ENCODE measurements around the gene SRP68. TPM values are rescaled to one million over a fixed set of nuclear protein-coding genes. Genes with fewer than 3 reads are reported as not detected.

SRP68 gene
- total RNA-seq, 1 donor from 2014 or later, result 74.3 TPM

DNA sequence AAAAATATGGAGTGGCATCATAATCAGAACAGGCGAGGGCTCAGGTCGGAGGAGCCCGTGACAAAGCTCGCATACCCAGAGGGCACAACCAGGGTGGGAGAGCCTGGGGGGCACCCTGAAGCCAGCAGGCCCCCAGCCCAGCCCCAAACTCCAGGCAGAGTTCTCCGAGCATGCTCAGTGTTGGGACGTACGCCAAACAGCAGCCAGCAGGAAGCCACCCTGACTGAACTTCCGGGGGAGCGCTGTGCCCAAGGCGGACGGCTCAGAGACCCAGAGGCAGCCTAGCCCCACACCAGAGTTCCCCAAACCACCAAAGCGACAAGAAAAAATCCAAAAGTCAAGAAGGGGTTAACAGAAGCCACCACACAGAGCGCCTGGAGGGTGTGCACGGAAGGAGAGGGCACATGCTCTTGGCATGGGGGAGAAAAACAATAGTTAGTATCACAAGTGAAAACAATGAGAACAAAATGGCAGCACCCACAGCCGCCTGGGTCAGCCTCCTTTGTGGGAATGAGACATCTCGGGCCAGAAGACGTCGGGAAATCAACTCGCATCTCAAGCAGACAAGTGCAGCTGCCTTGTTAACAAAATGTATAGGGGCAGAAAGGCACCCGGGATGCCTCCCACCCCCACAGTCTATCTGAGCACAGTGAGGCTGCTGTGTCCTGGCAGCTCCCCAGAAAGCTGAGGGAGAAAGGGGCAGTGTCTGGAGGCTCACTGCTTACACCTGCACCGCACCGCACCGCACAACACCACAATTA lies 19.4 kb upstream of the SRP68 start:
- DNase-seq (ENCODE audit: low read depth) (no peak), FAIRE-seq (no peak)
- peaks cover 17% of the 10 kb centered on the region for H3K36me3 Mint-ChIP-seq (ENCODE audit: low read depth, unreplicated experiment)
- no peak for TF ChIP-seq EZH2 (IDR thresholded peaks at IDR 0.05; ENCODE audit: insufficient read depth, low read length)
- TF ChIP-seq, protein P1, sequence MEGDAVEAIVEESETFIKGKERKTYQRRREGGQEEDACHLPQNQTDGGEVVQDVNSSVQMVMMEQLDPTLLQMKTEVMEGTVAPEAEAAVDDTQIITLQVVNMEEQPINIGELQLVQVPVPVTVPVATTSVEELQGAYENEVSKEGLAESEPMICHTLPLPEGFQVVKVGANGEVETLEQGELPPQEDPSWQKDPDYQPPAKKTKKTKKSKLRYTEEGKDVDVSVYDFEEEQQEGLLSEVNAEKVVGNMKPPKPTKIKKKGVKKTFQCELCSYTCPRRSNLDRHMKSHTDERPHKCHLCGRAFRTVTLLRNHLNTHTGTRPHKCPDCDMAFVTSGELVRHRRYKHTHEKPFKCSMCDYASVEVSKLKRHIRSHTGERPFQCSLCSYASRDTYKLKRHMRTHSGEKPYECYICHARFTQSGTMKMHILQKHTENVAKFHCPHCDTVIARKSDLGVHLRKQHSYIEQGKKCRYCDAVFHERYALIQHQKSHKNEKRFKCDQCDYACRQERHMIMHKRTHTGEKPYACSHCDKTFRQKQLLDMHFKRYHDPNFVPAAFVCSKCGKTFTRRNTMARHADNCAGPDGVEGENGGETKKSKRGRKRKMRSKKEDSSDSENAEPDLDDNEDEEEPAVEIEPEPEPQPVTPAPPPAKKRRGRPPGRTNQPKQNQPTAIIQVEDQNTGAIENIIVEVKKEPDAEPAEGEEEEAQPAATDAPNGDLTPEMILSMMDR (IDR thresholded peaks at IDR 0.05; ENCODE audit: insufficient read depth, low read depth, low read length), result no peak
- H3K9me3 Mint-ChIP-seq (ENCODE audit: unreplicated experiment), result no peaks in the 10 kb centered on the region
- H3K4me1 ChIP-seq (ENCODE audit: insufficient read depth, low read length), result no peaks in the 10 kb centered on the region
- H3K4me1 Mint-ChIP-seq (ENCODE audit: low read depth, unreplicated experiment), result no peaks in the 10 kb centered on the region
- H3K27me3 ChIP-seq (ENCODE audit: insufficient read depth, low read length), result no peaks in the 10 kb centered on the region
- H3K9me3 ChIP-seq (ENCODE audit: insufficient read depth, low read depth, low read length), result no peaks in the 10 kb centered on the region
- H3K27me3 Mint-ChIP-seq (ENCODE audit: low read depth, unreplicated experiment), result no peaks in the 10 kb centered on the region
- no peak overlapping the region for H3K27ac ChIP-seq (ENCODE audit: low read depth, low read length)
- no peak overlapping the region for H2AFZ ChIP-seq (ENCODE audit: low read depth, low read length)
- H3K36me3 ChIP-seq (ENCODE audit: insufficient read depth, low read length), result peaks cover 27% of the 10 kb centered on the region
- no peak overlapping the region for H3K4me3 Mint-ChIP-seq (ENCODE audit: unreplicated experiment)
- no peak overlapping the region for H3K4me3 ChIP-seq (ENCODE audit: insufficient read depth, low read depth, low read length)
- H3K4me2 ChIP-seq (ENCODE audit: low read length), result no peak overlapping the region
- H3K79me2 ChIP-seq (ENCODE audit: insufficient read depth, low read length), result no peaks in the 10 kb centered on the region
- H4K20me1 ChIP-seq (ENCODE audit: insufficient read depth, low read length), result peaks cover 43% of the 10 kb centered on the region
- no peak overlapping the region for H3K9ac ChIP-seq (ENCODE audit: low read length)
- no peak overlapping the region for H3K27ac Mint-ChIP-seq (ENCODE audit: unreplicated experiment)

DNA sequence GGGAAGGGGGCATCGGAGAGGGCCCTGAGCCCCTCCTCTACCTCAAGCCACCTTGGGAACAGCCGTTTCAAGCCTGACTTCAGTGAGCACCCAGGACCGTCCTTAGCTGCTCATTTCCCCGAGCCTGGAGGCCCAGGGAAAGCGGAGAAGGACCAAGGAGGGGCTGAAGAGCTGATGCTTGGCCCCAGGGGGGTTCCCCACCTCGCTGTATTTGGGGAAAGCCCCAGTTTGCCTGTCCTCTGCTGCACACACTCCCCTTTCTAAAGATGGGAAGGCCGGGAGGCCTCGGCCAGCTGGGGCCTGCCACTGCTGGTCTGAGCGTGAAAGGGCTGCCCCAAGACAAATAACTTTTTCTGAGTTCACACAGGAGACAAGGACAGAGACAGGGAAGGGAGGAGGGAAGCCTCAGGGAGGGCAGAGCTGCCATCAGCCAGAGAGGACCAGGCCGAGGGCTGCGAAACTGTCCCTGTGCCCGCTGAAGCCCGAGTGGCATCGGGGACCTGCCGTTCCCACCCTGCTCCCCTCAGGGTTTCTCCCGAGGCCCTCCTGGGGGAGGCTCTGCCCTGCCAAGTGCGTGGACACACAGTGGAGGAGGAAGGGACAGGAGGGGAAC lies 18.3 kb upstream of the SRP68 start:
- FAIRE-seq, result no peak

More for the DNA sequence above, 18.3 kb upstream of the SRP68 start:
- Mint-ChIP-seq H3K9me3 (ENCODE audit: unreplicated experiment) (no peaks in the 10 kb centered on the region), H3K36me3 (ENCODE audit: low read depth, unreplicated experiment) (peaks cover 19% of the 10 kb centered on the region), H3K4me3 (ENCODE audit: unreplicated experiment) (no peak overlapping the region), H3K27me3 (ENCODE audit: low read depth, unreplicated experiment) (no peaks in the 10 kb centered on the region), H3K27ac (ENCODE audit: unreplicated experiment) (no peak overlapping the region), H3K4me1 (ENCODE audit: low read depth, unreplicated experiment) (no peaks in the 10 kb centered on the region)
- Histone ChIP-seq H3K4me1 (ENCODE audit: insufficient read depth, low read length) (no peaks in the 10 kb centered on the region), H2AFZ (ENCODE audit: low read depth, low read length) (no peak overlapping the region), H3K27me3 (ENCODE audit: insufficient read depth, low read length) (no peaks in the 10 kb centered on the region), H4K20me1 (ENCODE audit: insufficient read depth, low read length) (peaks cover 43% of the 10 kb centered on the region), H3K79me2 (ENCODE audit: insufficient read depth, low read length) (no peaks in the 10 kb centered on the region), H3K4me2 (ENCODE audit: low read length) (no peak overlapping the region), H3K9ac (ENCODE audit: low read length) (no peak overlapping the region), H3K9me3 (ENCODE audit: insufficient read depth, low read depth, low read length) (no peaks in the 10 kb centered on the region), H3K4me3 (ENCODE audit: insufficient read depth, low read depth, low read length) (no peak overlapping the region), H3K36me3 (ENCODE audit: insufficient read depth, low read length) (peaks cover 26% of the 10 kb centered on the region), H3K27ac (ENCODE audit: low read depth, low read length) (no peak overlapping the region)
- TF ChIP-seq EZH2 (IDR thresholded peaks at IDR 0.05; ENCODE audit: insufficient read depth, low read length), result no peak
- TF ChIP-seq, protein P1 (IDR thresholded peaks at IDR 0.05; ENCODE audit: insufficient read depth, low read depth, low read length), result no peak
- DNase-seq (ENCODE audit: low read depth), result no peak

Data from astrocyte (in vitro differentiated cells and primary cell).